ENCODE data around the gene BCAS3.

Gene BCAS3

GRCh38 chr17:61392679-61393078 is 715.0 kb downstream of the BCAS3 start:
- no peak for ATAC-seq

GRCh38 chr17:61393550-61393903 is 715.9 kb downstream of the BCAS3 start:
- no peak for ATAC-seq

DNA sequence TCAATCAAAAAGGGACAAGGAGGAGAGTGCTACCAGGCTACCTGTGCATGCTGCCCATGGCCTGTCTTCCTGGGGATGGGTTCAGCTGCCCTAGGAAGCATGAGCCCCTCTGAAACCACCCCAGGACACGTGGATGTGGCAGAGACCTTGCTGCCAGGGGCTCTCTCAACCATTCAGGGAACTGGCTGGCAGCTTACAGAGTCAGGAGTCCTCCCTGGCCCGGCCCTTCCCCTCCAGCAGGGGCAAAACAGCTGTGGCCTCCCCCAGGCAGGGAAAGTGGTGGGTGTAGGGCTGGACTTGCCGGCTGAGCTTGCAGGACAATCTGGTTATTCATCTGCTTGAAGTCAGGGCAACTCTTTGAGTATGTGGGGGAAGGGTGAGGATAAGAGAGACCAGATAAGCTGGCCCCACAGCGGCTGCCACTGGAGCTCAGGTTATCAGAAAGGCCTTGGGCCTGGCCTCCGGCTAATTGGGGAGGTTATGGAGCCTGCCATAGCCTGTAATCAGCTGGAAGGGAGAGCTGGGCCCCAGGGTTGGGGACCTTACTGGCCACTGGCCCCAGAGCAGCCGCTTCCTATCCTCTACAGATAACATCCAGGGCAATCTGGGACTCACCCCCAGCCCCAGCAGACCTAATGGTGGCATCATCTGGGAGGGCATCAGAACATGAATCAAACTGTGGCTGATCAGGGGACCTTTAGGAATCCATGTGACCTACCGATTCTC is 716.4 kb downstream of the BCAS3 start:
- ATAC-seq, result no peak

DNA sequence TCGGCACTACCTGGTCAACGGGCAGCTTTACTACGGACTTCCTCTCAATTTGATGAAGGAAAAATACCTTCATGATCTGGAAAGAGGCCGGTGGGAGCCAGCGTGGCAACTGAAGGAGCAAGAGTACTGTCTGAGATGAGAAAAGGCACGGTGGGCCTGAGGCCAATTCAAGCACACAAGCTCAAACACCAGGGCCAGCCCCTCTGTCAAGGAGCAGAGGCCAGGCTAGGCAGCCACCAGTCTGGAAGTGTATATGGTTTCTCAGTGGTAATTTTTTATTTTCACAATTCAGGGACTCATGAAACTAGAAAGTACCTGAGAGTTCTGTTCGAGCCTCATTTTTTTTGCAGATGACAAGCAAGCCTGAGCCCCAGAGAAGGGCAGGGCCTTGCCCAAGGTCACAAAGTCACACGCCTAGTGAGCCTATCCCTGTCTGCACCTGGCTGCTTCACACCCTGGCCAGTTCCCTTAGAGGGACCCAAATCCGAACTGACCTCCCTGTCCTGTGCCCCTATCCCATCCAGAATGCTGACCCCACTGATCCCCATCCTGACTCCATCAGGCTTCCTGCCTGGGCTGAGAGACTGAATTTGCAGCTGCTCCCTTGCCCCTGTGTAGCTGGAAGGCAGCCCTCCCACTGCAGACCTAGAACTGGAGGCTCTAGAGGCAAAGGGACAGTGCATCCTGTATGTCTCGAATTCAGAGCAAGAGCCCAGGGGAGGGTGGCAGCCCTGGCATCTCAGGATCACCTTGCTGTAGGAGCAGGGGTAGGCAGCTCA is 717.2 kb downstream of the BCAS3 start:
- no peak for ATAC-seq

DNA sequence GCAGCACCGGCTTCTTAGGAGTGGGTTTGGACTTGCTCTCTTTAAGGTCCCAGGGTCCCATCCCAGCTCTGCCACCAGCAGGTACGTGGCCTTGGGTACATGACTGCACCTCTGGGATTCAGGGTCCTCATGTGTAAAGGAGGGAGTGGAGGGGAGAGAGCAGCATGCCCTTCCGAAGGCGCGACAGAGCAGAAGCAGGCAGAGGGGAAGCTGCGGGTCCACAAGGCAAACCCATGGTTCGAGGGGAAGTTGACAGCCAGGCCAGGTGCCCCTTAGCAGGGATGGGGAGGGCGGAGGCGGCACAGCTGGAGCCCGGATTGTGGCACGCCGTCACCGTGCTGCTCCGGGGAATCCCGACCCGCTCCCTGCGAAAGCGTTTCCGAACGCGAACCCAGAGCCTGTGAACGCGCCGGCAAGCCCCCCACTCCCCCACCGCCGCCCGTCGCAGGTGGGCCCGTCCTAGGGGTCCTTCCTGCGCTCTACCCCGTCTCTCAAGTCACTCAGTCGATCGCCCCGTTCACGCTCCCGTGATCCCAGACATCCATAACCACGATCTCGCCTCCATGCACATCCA is 717.8 kb downstream of the BCAS3 start:
- no peak for ATAC-seq

- ATAC-seq, result no peak
These were observed 718.4 kb downstream of the BCAS3 start for GRCh38 chr17:61395983-61396585.

GRCh38 chr17:61396586-61397085 is 719.0 kb downstream of the BCAS3 start:
- ATAC-seq, result no peak

DNA sequence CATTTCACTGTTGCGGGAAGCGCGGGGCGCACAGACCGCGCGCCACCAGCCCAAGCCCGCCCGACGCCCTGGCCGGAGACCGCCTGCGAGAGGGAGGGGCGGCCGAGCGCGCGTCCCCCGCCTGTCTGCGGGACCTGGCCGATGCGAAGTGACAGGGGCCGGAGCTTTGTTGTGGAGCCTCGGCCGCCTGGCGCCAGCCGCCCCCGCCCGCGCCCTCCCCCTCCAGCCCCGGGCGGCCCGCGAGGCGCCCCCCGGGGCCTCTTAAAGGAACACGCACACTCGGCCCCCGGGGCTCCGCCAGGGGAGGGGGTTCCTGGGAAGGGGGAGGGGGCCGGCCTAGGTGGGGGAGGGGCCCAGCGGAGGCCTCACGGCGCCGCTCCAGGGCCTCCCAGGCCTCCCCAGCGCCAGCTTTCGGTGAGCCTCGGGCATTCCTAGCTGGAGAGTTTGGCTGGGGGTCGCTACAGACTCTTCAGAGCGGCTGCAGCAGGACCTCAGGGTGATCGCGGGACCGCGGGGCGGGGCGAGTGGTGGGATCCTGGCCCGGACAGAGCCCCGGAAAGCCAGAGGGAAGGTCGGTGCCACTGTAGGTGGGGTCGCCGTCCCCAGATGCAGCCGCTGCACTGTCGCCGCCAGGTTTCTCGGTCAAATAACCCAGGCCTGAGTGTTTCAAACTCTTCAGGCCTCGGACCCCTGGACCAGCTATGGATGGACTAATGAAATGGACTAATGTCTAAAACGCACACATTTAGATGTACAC is 719.6 kb downstream of the BCAS3 start:
- no peak for ATAC-seq

- no peak for ATAC-seq
These were observed 721.1 kb downstream of the BCAS3 start for GRCh38 chr17:61398721-61399130.

GRCh38 chr17:61399131-61400065 is 721.7 kb downstream of the BCAS3 start, which contains the start of gene TBX2:
TSS of gene TBX2 (plus strand) at chr17:61399843. CDS start at chr17:61400177, 334 bp downstream.
- ATAC-seq, result no peak

- no peak for ATAC-seq
These were observed 722.5 kb downstream of the BCAS3 start for GRCh38 chr17:61400066-61400716.

DNA sequence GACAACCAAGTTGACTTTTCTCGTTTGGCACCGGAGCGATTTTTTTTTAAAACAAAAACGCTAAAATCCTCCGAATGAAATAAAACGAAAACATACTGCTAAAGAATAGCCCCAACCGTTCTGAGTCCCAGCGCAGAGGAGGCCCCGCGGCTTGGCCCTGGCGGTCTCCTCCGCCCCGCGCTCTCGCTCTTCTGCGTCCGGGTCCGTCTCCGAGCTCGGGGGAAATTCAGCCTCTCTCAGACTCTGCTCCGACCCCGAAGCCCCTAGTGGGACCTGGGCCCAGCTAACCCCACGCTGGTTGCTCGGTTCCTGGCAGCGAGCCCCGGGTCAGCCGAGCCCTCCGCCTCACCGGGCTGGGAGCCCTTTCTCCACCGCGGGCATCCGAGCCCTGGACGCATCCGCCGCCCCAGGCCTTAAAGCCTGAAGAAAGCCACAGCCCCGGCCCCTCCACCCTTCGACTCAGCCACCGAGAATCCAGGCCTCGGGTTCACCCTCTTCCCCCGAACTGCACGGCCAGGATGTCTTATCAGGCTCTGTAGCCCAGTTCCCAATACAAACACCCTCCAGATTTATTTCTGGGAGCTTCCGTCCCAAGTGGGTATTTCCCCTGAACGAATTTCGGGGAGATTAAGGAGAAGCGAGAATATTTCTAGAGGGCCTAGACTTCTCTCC is 723.2 kb downstream of the BCAS3 start:
- no peak for ATAC-seq

- ATAC-seq, result no peak
These were observed 723.9 kb downstream of the BCAS3 start for GRCh38 chr17:61401389-61402072.

- ATAC-seq, result no peak
These were observed 724.5 kb downstream of the BCAS3 start for GRCh38 chr17:61402073-61402541.

DNA sequence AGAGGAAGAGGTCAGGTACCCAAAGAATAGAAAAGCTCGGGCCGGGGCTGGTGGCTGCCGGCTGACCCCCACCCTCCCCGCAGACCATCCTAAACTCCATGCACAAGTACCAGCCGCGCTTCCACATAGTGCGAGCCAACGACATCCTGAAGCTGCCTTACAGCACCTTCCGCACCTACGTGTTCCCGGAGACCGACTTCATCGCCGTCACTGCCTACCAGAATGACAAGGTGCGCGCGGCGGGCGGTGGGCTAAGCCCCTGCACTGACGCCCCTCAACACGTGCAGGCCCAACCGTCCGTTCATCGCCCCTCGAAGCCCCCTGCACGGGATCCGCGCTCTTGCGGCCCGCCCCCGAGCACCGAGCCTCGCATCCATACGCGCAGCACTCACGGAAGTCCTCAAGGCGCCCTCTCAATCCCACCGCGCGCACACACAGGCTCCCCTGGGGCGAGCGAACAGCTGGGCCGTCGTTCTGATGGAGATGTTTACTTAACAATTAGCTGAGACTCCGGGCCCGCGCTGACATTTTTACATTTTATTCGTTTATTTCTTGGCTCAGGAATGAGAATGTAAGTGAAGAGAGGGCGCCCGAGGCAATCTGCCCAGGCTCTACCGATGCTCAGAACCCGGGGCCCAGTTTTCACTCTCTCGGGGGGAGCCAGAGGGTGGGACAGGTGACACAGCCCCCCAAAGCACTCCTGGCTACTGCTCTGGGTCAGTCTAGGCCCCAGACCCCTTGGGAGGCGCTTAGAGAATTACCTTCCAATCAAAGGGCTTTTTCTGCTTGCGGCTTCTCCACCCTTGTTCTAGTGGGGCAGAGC is 725.5 kb downstream of the BCAS3 start:
- no peak for ATAC-seq

DNA sequence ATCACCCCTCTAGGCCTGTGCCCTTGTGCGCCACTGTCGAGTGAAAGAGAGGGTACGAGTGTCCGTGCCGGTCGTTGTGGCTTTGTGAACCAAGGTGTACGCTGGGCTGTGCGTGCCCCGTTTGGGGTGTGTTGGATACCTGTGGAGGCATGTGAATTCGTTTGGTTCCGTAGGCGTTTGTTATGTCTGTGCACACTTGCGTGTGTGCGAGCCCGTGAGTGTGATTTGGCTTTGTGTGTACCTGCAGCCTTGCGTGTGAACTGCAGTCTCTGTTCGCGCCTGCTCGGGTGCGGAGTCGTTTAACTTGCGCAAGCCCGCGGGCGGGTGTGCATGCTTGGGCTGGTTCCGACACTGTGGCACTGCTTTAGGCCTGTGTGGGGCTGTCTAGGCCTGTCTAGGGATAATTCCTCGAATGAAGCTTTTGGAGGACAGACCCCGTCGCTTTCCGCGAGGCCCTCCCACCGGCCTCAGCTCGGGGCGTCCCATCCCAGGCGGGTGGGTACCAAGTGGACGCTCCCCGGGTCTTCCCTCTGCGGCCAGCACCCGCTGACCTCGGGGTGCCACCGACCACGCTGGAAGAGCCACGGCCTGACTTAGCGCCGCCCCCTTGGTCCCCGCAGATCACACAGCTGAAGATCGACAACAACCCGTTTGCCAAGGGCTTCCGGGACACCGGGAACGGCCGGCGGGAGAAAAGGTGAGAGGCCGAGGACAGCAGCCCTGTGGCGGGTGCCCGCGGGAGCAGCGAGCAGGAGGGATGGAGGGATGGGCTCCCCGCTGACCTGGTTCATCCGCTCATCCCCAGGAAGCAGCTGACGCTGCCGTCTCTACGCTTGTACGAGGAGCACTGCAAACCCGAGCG is 726.4 kb downstream of the BCAS3 start:
- ATAC-seq, result no peak

DNA sequence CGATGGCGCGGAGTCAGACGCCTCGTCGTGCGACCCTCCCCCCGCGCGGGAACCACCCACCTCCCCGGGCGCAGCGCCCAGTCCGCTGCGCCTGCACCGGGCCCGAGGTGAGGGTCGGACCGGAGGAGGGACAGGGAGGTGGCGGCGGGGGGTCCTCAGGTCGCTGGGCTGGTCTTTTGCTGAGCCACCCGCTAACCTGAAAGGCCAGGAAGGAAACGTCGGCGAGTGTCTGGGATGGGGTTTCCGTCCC is 726.9 kb downstream of the BCAS3 start:
- ATAC-seq, result no peak

Data from activated CD4-positive, CD25-positive, alpha-beta regulatory T cell treated with anti-CD3 and anti-CD28 coated beads, Interleukin-2, amount 50 U/mL, for 24 hours (primary cell).